Endometrium (tissue), 2 donors: ENCODE measurements around the gene CTSK.

Experiments
- FAIRE-seq: peaks from 2 replicates; lab custom pipeline; 2012; peaks lifted over from hg19 to GRCh38; lab: Jason Lieb, UNC
- donor health status: control.
- donor health status: control.

Gene CTSK

GRCh38 chr1:150760013-150760412 lies 48.0 kb downstream of the CTSK start:
- no peak for FAIRE-seq

GRCh38 chr1:150753416-150753815 lies 54.6 kb downstream of the CTSK start:
- FAIRE-seq = no peak

DNA sequence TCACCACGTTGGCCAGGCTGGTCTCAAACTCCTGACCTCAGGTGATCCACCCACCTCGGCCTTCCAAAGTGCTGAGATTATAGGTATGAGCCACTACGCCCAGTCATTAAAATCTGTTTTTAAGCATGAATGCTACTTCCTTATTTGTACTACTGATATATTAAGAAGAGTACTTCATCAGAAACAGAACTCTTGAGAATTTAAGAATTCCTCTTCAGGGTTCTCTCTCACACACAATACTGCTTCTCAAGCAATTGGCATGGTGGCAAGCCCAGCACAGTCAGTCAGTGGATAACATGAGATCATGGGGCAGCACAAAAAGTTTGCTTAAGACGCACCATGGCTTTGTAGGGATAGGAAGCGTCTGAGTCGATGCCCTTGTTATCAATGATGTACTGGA lies 56.6 kb downstream of the CTSK start:
- no peak for FAIRE-seq

- no peak for FAIRE-seq
These were observed 58.2 kb downstream of the CTSK start for GRCh38 chr1:150749720-150750311.

- FAIRE-seq = no peak
These were observed 59.0 kb downstream of the CTSK start for GRCh38 chr1:150748878-150749719.
